Measurements from ENCODE around the gene LRRC8D. TPM values are rescaled to one million over a fixed set of nuclear protein-coding genes. Genes with fewer than 3 reads are reported as not detected.
"Not testable (repeated sequence)": the region's sequence is repeated elsewhere in the genome, so short reads cannot be mapped to it uniquely, and the experiment has no call there.

LRRC8D gene
- total RNA-seq, 1 experiment from 2014 or later: 37.2 TPM

GRCh38 chr1:89923517-89923916, 102.7 kb downstream of the LRRC8D start:
- no peak overlapping the region for H4K8ac ChIP-seq (replicated peaks; ENCODE audit: insufficient read length, low read depth, low read length)
- H3K9ac ChIP-seq (ENCODE audit: extremely low read depth, insufficient read length, low read length): no peak overlapping the region
- TF ChIP-seq, protein P1, sequence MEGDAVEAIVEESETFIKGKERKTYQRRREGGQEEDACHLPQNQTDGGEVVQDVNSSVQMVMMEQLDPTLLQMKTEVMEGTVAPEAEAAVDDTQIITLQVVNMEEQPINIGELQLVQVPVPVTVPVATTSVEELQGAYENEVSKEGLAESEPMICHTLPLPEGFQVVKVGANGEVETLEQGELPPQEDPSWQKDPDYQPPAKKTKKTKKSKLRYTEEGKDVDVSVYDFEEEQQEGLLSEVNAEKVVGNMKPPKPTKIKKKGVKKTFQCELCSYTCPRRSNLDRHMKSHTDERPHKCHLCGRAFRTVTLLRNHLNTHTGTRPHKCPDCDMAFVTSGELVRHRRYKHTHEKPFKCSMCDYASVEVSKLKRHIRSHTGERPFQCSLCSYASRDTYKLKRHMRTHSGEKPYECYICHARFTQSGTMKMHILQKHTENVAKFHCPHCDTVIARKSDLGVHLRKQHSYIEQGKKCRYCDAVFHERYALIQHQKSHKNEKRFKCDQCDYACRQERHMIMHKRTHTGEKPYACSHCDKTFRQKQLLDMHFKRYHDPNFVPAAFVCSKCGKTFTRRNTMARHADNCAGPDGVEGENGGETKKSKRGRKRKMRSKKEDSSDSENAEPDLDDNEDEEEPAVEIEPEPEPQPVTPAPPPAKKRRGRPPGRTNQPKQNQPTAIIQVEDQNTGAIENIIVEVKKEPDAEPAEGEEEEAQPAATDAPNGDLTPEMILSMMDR (conservative IDR thresholded peaks at IDR 0.05): no peak
- no peak for DNase-seq
- no peak overlapping the region for H2BK120ac ChIP-seq (ENCODE audit: low read depth, low read length, poor library complexity, severe bottlenecking)
- peaks cover 7% of the 10 kb centered on the region; the same call in 1 of the 2 replicates for H3K4me1 ChIP-seq (ENCODE audit: insufficient read depth, low read length)
- H2BK15ac ChIP-seq (ENCODE audit: low read depth, low read length): no peak overlapping the region
- H3K9me3 ChIP-seq (ENCODE audit: control insufficient read depth, low read depth, low read length): peaks cover 5% of the 10 kb centered on the region
- WGBS (ENCODE audit: extremely low coverage, insufficient read length, low lambda C conversion rate): no CpG with 5 or more reads among the region's 3 CpGs
- no peaks in the 10 kb centered on the region for H4K20me1 ChIP-seq (ENCODE audit: control insufficient read depth, insufficient read depth, insufficient read length)
- H4K91ac ChIP-seq (ENCODE audit: insufficient read length, low read depth, low read length): no peak overlapping the region
- H3K27me3 Mint-ChIP-seq (ENCODE audit: low read depth): no peaks in the 10 kb centered on the region
- H3K56ac ChIP-seq (ENCODE audit: insufficient read length, low read depth, low read length): no peak overlapping the region
- peaks cover 9 to 20% of the 10 kb centered on the region in 2 experiments for H3K9me3 Mint-ChIP-seq
- no peak overlapping the region for H3K27ac ChIP-seq (ENCODE audit: insufficient read length, low read depth, low read length)
- no peak overlapping the region for H3T11ph ChIP-seq (ENCODE audit: low read length)
- H2AK5ac ChIP-seq (ENCODE audit: insufficient read length, low read length): no peak overlapping the region
- H3K4me2 ChIP-seq (ENCODE audit: insufficient read depth, insufficient read length, low read length): no peak overlapping the region
- H4K5ac ChIP-seq (ENCODE audit: insufficient read length, low read depth, low read length): no peak overlapping the region
- no peak overlapping the region for H3K4ac ChIP-seq (ENCODE audit: low read depth, low read length)
- H3K14ac ChIP-seq (ENCODE audit: insufficient read depth, low read length): no peak overlapping the region
- H3K79me1 ChIP-seq (ENCODE audit: insufficient read depth, low read depth, low read length, poor library complexity, severe bottlenecking): no peaks in the 10 kb centered on the region
- no peak overlapping the region for H2BK20ac ChIP-seq (ENCODE audit: low read depth, low read length, poor library complexity, severe bottlenecking)
- H3K4me1 Mint-ChIP-seq: peaks cover 20 to 26% of the 10 kb centered on the region in 2 experiments
- no peak overlapping the region for H3K23ac ChIP-seq (ENCODE audit: insufficient read length, low read depth, low read length)
- no peaks in the 10 kb centered on the region for H3K27me3 ChIP-seq (ENCODE audit: insufficient read depth, low read length)
- no peaks in the 10 kb centered on the region for H3K79me2 ChIP-seq (ENCODE audit: insufficient read depth, low read length)
- H3K27ac Mint-ChIP-seq: no peak overlapping the region
- H2BK12ac ChIP-seq (ENCODE audit: insufficient read length, low read depth, low read length): no peak overlapping the region
- no peak overlapping the region for H3K18ac ChIP-seq (ENCODE audit: insufficient read length, low read depth, low read length)
- no peak overlapping the region for H2AFZ ChIP-seq (ENCODE audit: low read length)
- H3K4me3 Mint-ChIP-seq: no peak overlapping the region
- H3K23me2 ChIP-seq (ENCODE audit: insufficient read length, low read depth, low read length, poor library complexity, severe bottlenecking): no peaks in the 10 kb centered on the region
- H2BK5ac ChIP-seq (ENCODE audit: insufficient read length, low read length): no peak overlapping the region
- H3K36me3 Mint-ChIP-seq (ENCODE audit: insufficient read depth in 1 of 3, low read depth in 3 of 3): peaks cover 25 to 47% (median 45%) of the 10 kb centered on the region in 3 experiments

- H3K27me3 Mint-ChIP-seq (ENCODE audit: low read depth); H3K23ac ChIP-seq (ENCODE audit: insufficient read length, low read depth, low read length); H4K91ac ChIP-seq (ENCODE audit: insufficient read length, low read depth, low read length); H3T11ph ChIP-seq (ENCODE audit: low read length); H2BK15ac ChIP-seq (ENCODE audit: low read depth, low read length); H3K56ac ChIP-seq (ENCODE audit: insufficient read length, low read depth, low read length); H3K79me1 ChIP-seq (ENCODE audit: insufficient read depth, low read depth, low read length, poor library complexity, severe bottlenecking); H2AK5ac ChIP-seq (ENCODE audit: insufficient read length, low read length); H4K8ac ChIP-seq (replicated peaks; ENCODE audit: insufficient read length, low read depth, low read length); H3K4me1 ChIP-seq (ENCODE audit: insufficient read depth, low read length); H2BK12ac ChIP-seq (ENCODE audit: insufficient read length, low read depth, low read length); H3K27me3 ChIP-seq (ENCODE audit: insufficient read depth, low read length); H3K14ac ChIP-seq (ENCODE audit: insufficient read depth, low read length); H3K23me2 ChIP-seq (ENCODE audit: insufficient read length, low read depth, low read length, poor library complexity, severe bottlenecking); H4K5ac ChIP-seq (ENCODE audit: insufficient read length, low read depth, low read length); H3K4me3 Mint-ChIP-seq; H3K18ac ChIP-seq (ENCODE audit: insufficient read length, low read depth, low read length); H3K9ac ChIP-seq (ENCODE audit: extremely low read depth, insufficient read length, low read length); H2BK120ac ChIP-seq (ENCODE audit: low read depth, low read length, poor library complexity, severe bottlenecking); H4K20me1 ChIP-seq (ENCODE audit: control insufficient read depth, insufficient read depth, insufficient read length); H3K79me2 ChIP-seq (ENCODE audit: insufficient read depth, low read length); H3K4ac ChIP-seq (ENCODE audit: low read depth, low read length); H3K9me3 ChIP-seq (ENCODE audit: control insufficient read depth, low read depth, low read length); DNase-seq; H2AFZ ChIP-seq (ENCODE audit: low read length); H2BK5ac ChIP-seq (ENCODE audit: insufficient read length, low read length); H3K27ac Mint-ChIP-seq; H3K27ac ChIP-seq (ENCODE audit: insufficient read length, low read depth, low read length); H3K4me2 ChIP-seq (ENCODE audit: insufficient read depth, insufficient read length, low read length); H2BK20ac ChIP-seq (ENCODE audit: low read depth, low read length, poor library complexity, severe bottlenecking): not testable (repeated sequence)
- H3K4me1 Mint-ChIP-seq: peaks cover 20 to 26% of the 10 kb centered on the region in 2 experiments
- H3K36me3 Mint-ChIP-seq (ENCODE audit: insufficient read depth in 1 of 3, low read depth in 3 of 3): peaks cover 25 to 47% (median 45%) of the 10 kb centered on the region in 3 experiments
- WGBS (ENCODE audit: extremely low coverage, insufficient read length, low lambda C conversion rate): no CpG with 5 or more reads among the region's 1 CpG
- H3K9me3 Mint-ChIP-seq: peaks cover 9 to 20% of the 10 kb centered on the region in 2 experiments
Measured at GRCh38 chr1:89924075-89924474, 103.2 kb downstream of the LRRC8D start.

Measured in H9 (cell line).